Measurements from ENCODE around the gene LRP1-AS.

GRCh38 chr12:57180321-57180989, 33.0 kb upstream of the LRP1-AS start:
- TF ChIP-seq EP300 (IDR thresholded peaks at IDR 0.05) (no peak), CTCF (IDR thresholded peaks at IDR 0.05) (no peak), ZSCAN20 (CRISPR knock-in tag; IDR thresholded peaks at IDR 0.05) (no peak), CHD4 (IDR thresholded peaks at IDR 0.05; ENCODE audit: borderline replicate concordance) (no peak), POLR2A (IDR thresholded peaks at IDR 0.05; ENCODE audit: low read length) (no peak), RAD21 (conservative IDR thresholded peaks at IDR 0.05 in 1 of 2, IDR thresholded peaks at IDR 0.05 in 1 of 2) (no peak)
